ENCODE data around the gene SMARCB1.

SMARCB1 gene

DNA sequence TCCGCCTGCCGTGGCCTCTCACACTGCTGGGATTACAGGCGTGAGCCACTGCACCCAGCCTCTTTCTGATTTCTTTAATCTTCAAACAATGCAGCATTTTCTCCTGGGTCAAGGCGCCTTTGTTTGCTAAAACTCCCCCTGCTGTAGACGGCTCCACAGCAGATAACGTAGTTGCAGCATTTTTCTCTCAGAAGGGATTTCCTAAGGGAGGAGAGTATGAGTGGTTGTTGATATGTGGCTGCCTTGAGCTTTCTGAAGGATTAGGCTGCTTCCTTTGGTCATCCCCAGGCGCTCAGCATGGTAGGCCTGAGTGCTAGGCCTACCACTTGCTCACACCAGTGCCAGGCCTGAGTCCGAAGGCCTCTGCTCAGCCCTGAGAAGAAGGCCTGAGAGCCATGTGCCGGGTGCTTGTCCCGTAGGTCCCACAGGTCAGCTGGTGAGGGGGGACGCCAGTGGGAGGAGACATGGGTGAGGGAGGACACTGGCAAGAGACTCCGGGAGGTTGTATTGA is 18.1 kb downstream of the SMARCB1 start:
- no peak for DNase-seq

DNA sequence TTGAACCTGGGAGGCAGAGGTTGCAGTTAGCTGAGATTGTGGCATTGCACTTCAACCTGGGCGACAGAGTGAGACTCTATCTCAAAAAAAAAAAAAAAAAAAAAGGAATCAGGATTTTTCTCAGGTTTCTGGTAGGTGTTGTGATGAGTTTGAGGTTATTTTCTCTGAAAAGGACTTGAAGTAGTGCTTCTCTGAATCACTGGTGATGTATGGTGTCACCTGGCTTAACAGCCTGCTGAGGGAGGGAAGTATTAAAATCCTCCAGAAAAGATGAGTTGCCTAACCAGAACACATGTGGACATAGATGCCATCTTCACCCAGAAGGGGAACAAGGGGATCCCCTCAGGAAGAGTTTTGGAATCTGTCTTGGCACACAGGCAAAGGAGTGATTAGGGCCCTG is 20.1 kb downstream of the SMARCB1 start:
- DNase-seq: no peak

DNA sequence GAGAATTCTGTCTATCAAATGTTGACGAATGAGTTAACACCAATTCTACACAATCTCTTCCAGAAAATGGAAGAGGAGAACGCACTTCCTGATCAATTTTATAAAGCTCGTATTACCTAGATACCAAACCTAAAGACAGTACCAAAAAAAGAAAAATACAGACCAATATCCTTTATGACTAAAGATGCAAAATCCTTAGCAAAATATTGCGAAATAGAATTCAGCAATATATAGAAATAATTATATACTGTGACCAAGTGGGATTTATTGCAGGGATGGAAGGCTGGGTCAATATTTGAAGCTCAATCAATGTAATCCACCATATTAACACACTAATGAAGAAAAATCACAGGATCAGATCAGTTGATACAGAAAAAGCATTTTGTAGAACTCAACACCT is 25.6 kb downstream of the SMARCB1 start:
- DNase-seq: no peak

DNA sequence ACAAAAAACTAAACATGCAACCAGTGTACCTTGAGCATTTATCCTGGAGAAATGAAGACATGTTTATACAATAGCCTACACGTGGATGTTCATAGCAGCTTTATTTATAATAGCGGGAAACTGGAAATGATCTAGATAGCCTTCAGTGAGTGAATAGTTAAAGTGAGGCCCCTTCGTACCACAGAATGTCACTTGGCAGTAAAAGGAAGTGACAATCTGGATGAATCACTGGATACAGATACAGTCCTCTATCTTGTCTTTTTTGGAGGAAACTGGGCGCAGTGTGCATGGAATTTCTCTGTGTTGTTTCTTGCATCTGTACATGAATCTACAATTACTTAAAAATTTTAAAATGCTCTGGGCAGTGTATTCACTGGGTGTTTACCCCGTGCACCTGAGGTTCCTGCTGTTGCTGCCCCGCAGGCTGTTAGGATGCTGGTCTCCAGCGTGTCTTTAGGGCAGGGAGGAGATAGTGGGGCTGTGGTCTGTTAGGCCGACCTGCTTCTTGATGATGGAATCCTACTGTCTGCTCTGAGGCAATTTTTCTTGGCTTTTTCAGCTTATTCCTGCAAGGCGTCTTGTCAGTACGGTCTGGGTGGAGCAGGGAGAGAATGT is 28.9 kb downstream of the SMARCB1 start:
- DNase-seq: no peak

DNA sequence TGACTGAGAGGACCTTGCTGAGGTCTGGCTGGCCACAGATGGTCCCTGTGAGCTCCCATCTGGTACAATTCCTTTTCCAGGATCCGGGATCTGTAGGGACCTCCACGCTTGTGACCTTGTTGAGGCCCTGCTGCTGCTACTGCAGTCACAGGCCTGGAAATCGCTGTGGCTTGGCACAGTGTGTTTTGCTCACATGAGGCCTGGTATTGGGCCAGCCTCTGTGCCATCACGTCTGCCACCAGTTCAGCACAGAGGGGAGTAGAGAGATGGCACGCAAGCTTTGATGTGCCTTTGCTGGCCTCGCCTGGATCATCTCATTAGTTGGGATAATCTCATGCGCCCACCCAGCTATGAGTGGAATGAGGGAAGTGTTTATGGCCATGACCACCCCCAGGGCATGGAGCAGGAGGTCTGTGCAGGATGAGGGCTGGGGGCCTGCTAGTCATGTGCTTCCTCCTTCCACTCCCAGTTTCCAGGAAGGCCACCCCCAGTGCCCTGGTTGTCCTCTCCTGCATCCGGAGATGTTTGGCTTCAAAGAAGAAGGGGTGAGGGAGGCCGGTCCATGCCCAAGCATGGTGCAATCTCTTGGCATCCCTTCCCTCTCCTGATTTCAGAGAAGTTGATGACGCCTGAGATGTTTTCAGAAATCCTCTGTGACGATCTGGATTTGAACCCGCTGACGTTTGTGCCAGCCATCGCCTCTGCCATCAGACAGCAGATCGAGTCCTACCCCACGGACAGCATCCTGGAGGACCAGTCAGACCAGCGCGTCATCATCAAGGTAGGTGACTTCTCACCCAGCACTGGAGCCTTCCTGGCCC is 29.6 kb downstream of the SMARCB1 start:
- DNase-seq: no peak

DNA sequence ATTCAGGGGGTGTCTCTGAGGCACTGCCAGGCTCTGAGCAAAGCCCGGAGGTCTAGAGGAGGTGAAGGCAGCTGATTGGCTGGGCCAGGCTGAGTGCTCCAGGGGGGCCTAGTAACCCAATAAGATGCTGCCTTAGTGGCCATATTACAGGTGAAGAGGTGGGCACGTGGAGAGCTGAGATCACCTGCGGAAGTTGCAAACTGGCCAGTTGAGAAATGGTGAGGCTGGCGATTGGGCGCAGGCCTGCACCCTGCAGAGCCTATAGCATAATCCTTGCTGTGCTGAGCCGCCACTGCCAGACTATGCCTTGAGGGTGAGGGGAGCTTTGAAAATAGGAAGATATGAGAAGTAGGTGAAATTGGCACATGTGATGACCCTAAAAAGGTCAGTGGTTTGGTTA is 30.4 kb downstream of the SMARCB1 start:
- DNase-seq: no peak

DNA sequence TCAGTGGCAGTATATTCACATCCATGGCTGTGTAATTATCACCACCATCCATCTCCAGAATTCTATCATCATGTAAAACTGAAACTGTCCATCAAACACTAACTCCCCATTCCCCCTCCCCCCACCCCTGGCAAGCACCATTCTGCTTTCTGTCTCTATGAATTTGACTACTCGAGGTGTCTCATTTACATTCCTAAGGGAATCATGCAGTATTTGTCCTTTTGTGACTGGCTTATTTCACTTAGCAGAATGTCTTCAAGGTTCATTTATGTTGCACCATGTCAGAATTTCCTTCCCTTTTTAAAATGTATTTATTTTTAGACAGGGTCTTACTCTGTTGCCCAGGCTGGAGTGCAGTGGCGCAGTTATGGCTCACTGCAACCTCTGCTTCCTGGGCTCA is 31.8 kb downstream of the SMARCB1 start:
- no peak for DNase-seq

DNA sequence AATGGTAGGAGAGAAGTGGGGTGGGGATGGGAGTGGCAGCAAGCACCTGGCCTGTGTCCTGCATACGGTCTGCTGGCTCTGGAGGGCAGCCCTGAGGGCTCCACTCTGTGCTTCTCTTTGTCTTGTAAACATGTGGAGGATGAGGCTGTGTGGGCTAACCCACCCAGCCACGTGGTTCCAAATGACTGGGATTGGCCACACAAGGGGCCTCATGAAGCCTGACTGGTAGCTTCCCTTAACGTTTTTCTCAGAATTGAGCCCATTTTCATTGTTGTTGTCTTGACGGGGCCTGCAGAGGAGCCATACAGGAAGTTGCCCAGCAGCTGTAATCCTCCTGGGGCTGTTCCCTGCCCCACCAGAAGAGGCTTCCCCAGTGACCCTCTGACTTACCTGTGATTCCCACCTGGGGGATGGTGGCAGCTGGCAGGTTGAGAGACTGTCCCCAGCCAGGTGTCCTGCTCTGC is 34.0 kb downstream of the SMARCB1 start:
- DNase-seq: no peak

DNA sequence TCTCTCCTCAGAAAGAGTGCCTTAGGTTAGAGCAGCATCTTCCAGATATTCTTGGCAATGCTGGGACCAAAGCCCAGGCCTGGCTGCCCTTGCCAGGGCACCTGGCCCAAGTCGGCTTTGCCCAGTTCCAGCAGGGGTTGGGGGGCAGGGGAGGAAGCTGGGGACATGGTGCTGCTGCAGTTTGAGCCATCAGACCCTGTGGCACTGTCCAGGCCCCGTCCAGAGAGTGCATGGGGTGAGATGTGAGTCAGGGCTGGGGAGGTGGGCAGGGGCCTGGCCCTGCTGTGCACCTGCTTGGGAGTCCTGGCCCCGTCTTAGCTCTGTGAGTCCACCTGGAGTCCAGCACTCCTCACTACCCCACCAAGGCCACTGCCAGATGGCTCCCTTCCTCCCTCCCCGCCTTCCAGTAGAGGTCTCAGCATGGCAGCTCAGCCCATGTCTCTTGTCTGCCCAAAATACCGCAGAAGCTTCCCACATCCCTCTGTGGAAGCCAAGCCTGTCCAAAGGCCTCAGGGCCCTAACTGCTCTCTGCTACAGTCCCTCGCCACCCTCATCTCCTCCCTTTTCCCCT is 35.4 kb downstream of the SMARCB1 start:
- no peak for DNase-seq

DNA sequence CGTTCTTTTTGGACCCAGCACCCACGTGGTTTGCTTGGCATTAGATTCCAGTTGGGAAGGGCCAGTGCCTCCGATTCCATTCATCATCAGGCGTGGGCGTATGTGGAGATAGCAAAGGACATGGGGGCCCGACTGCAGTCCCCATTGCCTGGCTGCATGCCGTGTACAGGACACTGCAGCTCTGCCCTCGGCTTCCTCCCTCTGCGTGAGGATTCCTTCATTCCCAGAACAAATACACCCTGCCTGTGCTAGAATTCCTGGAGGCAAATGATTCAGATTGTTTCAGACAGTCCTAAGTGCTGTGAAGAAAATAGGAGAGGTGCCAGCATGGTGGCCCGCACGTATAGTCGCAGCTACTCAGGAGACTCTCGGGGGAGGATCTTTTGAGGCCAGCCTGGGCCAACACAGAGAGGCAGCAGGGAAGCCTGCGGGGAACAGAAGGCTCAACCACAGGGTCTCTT is 36.6 kb downstream of the SMARCB1 start:
- no peak for DNase-seq

DNA sequence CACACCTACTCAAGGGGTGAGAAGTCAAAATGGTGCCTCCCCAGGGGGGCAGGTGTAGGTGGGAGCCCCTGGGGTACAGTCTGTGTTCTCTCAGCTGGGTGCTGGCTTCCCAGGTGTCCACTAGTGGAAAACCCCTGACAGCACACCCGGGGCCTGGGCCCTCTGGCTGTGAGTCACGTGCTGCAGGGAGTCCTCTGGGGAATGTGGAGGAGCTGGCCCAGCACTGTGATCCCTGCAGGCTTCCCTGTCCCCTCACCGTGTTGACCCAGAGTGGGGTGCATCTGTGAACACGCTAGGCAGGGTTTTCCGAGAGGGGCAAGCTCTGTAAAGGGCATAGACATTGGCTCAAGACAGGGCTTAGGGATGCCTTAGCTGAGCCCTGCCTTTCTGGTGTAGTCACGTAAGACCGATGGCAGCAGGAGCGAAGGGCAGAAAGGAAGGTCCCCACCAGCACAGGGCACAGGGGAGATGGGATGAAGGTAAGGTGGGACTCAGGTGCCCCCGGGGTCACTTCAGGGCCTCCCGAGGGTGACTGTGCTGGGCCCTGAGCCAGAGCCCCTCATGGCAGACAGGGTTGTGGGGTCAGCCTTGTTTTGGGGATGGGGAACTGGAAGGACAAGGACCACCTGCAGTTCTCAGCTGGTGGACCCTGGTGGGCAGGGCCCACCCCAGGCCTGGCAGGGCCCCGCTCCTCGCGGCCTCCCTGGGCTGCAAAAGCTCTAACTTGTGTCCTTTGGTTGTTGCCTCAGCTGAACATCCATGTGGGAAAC is 37.9 kb downstream of the SMARCB1 start:
- DNase-seq: no peak

DNA sequence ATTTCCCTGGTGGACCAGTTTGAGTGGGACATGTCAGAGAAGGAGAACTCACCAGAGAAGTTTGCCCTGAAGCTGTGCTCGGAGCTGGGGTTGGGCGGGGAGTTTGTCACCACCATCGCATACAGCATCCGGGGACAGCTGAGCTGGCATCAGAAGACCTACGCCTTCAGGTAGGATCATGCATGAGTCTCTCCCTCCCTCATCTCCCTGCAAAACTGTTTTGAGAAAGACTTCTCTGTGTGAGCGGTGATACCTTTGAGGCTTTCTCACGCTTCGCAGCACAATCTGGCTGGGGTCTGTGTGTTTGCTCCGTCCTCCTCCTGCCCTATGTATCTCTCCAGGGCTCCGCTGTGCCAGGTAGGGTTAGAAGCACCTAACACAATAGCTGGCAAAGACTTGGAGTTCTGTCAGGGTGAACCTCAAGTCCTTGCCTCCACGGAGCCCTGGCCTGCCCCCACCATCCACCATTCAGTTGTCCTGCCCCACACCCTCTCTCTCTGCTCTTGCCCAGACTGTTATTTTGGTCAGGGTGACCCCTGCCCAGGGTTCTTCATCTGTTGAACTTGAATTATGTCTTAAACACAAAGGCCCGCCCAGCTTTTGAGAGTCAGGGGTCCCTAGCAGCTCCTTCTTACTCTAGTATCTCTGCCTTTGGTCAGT is 38.6 kb downstream of the SMARCB1 start:
- no peak for DNase-seq

DNA sequence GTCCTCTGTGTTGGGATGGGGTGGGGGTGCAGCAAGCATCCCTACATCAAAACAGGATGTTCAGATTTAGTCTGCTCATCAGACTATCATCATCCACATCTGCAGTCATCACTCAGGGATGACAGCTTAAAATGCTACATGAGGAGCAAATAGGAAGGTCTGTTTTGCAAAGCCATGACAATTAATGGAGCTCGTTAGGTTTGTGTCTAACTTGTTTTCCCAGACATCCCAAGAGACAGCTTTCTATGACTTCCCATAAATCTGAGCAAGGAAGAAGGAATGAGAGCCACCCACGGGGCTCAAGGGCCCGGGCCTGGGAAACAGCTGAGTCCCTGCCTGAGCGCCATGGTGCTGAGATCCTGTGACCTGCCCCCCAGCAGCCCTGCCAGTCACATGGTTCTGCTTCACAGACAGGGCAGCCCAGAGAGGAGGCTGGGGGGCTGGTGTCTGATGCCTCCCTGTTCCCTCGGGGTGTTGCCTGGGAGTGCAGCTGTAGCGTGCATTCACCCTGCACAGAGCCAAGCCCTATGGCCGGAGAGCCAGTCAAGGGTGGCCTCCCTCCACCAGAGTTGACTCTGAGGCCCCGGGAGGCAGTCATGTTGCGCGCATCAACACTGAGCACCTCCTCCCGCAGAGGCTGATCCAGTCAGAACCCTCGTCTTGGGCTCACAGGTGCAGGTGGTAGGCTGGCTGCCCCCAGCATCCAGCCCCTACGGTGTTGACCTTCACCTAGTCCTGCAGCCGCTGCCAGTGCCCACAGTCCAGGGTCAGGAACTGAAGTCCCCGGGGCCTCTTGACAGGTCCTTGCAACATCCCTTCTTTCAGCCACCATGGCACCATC is 40.0 kb downstream of the SMARCB1 start:
- DNase-seq: peak; percentile 31

DNA sequence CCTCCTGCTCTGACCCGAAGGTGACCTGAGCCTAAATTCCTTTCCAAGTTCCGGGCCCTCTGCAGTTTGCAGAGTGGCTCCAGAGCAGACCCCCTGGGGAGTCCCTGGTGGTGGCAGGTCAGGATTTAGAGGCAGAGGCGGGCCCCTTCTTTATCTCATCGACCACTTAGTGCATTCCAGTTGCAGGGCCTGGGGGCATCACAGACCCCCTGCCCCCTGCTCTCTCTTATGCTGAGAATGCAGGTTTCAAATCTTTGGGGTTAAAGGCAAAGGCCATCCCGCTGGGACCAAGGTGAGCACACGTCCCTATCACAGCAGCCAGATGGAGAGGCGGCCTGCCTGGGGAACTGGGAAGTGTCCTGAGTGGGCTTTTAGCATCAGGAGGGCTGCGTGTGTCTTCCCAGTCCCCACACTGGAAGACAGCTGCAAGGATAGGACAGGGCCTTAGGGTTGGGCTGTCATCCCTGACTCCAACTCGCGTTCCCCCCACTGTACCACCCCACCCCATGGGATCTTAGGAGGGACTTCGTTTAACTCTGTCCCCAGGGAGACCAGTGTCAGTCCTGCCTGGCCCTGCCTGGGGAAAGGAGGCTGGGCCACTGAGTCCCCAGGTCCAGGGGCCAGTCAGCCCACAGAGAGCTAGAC is 40.7 kb downstream of the SMARCB1 start:
- no peak for DNase-seq

DNA sequence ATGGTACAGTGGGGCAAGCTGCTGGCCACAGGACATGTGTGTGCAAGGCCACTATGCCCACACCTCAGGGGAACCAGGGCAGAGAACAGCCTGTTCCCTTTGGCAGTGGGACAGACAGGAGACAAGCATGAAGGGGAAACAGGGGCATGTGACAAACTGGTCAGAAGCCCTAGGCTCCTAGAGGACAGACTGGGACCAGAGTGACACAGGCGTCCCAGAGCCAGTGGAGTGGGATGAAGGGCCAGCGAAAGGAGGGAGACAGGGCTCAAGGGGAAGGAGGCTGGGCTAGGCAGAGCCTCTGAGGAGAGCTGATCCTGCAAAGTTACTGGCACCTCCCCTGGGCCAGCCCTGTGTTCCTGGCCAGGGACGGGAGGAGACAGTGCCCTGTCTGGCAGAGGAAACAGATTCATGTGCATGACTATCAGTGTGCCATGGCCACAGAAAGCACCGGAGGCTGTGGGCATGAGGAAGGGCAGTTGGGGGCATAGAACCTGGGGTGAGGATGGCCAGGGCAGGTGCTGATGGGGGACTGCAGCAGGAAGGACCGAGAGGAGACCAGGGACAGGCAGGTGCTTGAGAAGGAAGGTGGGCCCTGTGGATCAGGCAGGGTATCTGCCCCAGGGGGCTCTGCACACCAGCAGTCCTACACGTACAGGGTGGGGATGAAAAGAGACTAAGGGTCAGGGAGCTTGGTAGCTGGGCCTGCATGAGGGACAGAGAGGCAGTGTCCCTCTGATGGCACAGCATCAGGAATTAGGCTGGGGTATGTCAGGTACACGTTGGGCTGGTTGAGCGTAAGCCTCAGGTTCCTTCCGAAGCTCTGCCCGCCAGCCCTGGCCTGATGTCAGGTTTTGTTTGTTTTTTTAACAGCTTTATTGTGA is 42.3 kb downstream of the SMARCB1 start:
- DNase-seq: no peak

DNA sequence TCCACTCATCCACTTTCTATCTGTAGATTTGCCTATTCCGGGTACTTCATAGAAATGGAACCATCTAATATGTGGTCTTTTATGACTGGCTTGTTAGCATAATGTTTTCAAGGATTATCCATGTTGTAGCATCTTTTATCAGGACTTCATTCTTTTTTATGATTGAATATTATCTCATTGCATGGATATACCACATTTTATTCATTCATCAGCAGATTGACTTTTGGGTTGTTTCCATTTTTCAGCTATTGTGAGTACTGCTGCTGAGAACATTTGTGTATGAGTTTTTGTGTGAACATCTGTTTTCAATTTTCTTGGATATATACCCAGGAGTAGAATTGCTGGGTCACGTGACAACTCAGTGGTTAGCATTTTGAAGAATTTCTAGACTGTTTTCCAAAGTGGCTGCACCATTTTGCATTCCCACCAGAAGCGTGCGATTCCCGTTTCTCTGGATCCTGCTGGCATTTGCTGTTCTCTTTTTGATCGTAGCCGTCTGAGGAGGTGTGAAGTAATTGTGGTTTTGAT is 43.1 kb downstream of the SMARCB1 start:
- DNase-seq: no peak

DNA sequence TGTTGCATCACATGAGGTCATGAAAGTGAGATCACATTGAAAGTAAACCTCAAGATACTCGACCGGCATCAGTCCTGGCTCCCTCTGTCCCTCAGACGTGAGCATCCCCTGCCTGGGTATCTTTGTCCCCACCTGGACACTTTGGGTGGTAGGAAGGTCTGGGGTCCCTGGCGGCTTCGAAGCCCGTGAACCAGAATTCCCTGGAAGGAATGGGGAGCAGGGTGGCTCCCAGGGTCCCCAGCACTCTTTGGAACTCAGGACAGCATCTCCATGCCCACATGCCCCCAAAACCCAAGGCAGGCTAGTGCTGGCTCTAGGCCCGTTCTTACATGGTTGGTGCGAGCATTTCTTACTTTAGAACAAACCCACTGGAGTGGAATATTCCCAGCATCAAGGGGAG is 44.5 kb downstream of the SMARCB1 start:
- no peak for DNase-seq

DNA sequence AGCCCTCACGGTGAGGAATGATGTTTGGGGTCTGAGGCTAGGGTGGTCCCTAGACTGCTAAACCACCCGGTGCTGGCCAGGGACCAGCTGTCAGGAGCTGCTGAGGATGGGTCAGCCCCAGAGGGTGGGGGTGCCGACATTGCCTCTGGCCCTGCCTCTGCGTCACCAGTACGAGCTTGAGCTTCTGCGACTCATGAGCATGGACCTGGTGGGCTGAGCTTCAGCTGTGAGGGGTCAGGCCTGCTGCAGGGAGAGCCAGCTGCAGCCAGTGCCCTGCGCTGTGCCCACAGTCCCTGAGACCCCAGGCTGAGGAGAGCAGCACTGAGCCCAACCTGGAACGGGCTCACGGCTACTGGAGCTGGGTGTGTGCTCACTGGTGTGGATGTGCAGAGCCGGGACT is 45.0 kb downstream of the SMARCB1 start:
- DNase-seq: no peak

DNA sequence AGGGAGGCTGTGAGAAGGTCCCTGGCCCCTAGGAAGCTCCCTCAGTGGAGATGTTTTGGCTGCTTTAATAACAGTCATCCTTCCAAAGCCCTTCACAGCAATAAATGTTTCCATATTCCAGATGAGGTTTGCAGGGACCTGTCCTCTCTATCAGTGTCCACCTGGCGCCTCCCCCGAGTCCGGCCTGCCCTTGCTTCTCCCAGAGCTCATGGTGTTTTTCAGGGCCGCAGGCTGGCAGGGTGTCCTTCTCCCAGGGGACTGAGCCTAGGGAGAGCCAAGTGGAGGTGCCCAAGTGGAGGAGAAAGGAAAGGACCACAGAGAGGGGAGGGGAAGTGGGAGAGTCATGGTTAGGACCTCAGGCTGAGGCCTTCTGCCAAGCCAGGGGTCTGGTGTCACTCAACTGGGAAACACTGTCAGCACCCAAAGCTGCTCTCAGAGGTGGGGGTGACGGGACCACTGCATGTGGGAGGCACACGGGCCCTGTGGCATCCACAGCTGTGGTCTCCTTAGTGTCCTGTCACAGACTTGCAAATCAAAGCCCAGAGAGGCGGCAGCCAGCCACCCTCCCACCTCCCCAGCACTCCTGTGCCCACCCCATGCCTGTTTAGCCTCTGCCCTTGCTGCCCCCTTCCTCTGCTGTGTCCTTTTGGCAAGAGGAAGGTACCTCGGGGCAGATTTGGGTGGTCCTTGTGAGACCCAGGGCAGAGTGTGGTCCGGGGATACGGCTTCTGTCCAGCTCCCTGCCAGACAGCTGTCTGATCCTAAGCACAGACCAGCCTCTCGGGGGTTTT is 45.7 kb downstream of the SMARCB1 start:
- no peak for DNase-seq
